GM23338 (cell line): Measurements from ENCODE around the gene IMMP2L. TPM values are rescaled to one million over a fixed set of nuclear protein-coding genes. Genes with fewer than 3 reads are reported as not detected.

Source experiments
- ATAC-seq: fragments of 200-7000 bp; cut with Tn5 transposase; 3 replicates; pipeline ENCODE4 v1.9.1; 2020
- DNase-seq: peaks from one replicate; pipeline ENCODE4 v3.0.0-alpha.2; 2015; ENCODE audit warnings: low spot score
- H2AFZ ChIP-seq: fragments of 200-600 bp; sonication (generic); 2 replicates; pipeline ENCODE4 v1.8.0; 2016; ENCODE audit warnings: antibody characterized with exemption, mild to moderate bottlenecking, moderate library complexity
- H3F3A ChIP-seq: fragments of 200-600 bp; sonication (generic); replicated peaks from 2 replicates; pipeline ENCODE4 v1.8.0; 2017; ENCODE audit warnings: antibody characterized with exemption, mixed run types, low read depth
- H3K27ac ChIP-seq: fragments of 200-600 bp; sonication (generic); 2 replicates; pipeline ENCODE4 v1.6.1; 2016; ENCODE audit warnings: low read depth
- H3K27me3 ChIP-seq: fragments of 200-600 bp; sonication (generic); 2 replicates; pipeline ENCODE4 v1.8.0; 2016; ENCODE audit warnings: mild to moderate bottlenecking, mixed run types, moderate library complexity; ENCODE audit not compliant: insufficient read depth
- H3K36me3 ChIP-seq: fragments of 200-600 bp; sonication (generic); 2 replicates; pipeline ENCODE4 v1.8.0; 2016; ENCODE audit warnings: mild to moderate bottlenecking; ENCODE audit not compliant: insufficient read depth
- H3K4me1 ChIP-seq: fragments of 200-600 bp; sonication (generic); 2 replicates; pipeline ENCODE4 v1.8.0; 2016; ENCODE audit warnings: mild to moderate bottlenecking, moderate library complexity; ENCODE audit not compliant: insufficient read depth
- H3K4me2 ChIP-seq: fragments of 200-600 bp; sonication (generic); 2 replicates; pipeline ENCODE4 v1.7.1; 2017; ENCODE audit warnings: mixed run types
- H3K4me3 ChIP-seq: fragments of 200-600 bp; sonication (generic); 2 replicates; pipeline ENCODE4 v1.6.1; 2016; ENCODE audit warnings: mixed run types
- H3K79me2 ChIP-seq: fragments of 200-600 bp; sonication (generic); replicated peaks from 2 replicates; pipeline ENCODE4 v1.8.0; 2017; ENCODE audit warnings: mild to moderate bottlenecking; ENCODE audit not compliant: insufficient read depth
- H3K9me2 ChIP-seq: fragments of 200-600 bp; sonication (generic); 2 replicates; pipeline ENCODE4 v1.8.0; 2017; ENCODE audit not compliant: insufficient read depth
- H4K20me1 ChIP-seq: fragments of 200-600 bp; sonication (generic); replicated peaks from 2 replicates; pipeline ENCODE4 v1.8.0; 2017; ENCODE audit warnings: mild to moderate bottlenecking; ENCODE audit not compliant: insufficient read depth
- H3K27ac Mint-ChIP-seq: 2 replicates; pipeline ENCODE4 v1.8.0; 2020; ENCODE audit warnings: inconsistent platforms, mild to moderate bottlenecking, moderate library complexity, mixed read lengths
- H3K27me3 Mint-ChIP-seq: 3 replicates; pipeline ENCODE4 v1.8.0; 2022; ENCODE audit warnings: low read depth, mild to moderate bottlenecking, moderate library complexity, mixed read lengths, inconsistent platforms; ENCODE audit not compliant: insufficient read depth, poor library complexity
- H3K36me3 Mint-ChIP-seq: 3 replicates; pipeline ENCODE4 v1.8.0; 2021; ENCODE audit warnings: low read depth, mild to moderate bottlenecking, inconsistent platforms, moderate library complexity, mixed read lengths
- H3K4me1 Mint-ChIP-seq: 3 replicates; pipeline ENCODE4 v1.8.0; 2020; ENCODE audit warnings: mild to moderate bottlenecking, inconsistent platforms, mixed read lengths
- H3K4me3 Mint-ChIP-seq: 3 replicates; pipeline ENCODE4 v1.8.0; 2021; ENCODE audit warnings: moderate library complexity, mild to moderate bottlenecking, inconsistent platforms, mixed read lengths
- H3K9me3 Mint-ChIP-seq: 3 replicates; pipeline ENCODE4 v1.8.0; 2020; ENCODE audit warnings: moderate library complexity, mild to moderate bottlenecking, inconsistent platforms, mixed read lengths
- EZH2 ChIP-seq: fragments of 200-600 bp; sonication (generic); IDR thresholded peaks from one replicate; pipeline ENCODE4 v1.8.0; 2017; ENCODE audit warnings: antibody characterized with exemption, mild to moderate bottlenecking, low read depth; ENCODE audit not compliant: unreplicated experiment
- EZH2phosphoT487 ChIP-seq: fragments of 200-600 bp; sonication (generic); IDR thresholded peaks from one replicate; pipeline ENCODE4 v1.8.1; 2018; ENCODE audit warnings: antibody characterized with exemption; ENCODE audit not compliant: unreplicated experiment
- JUNB ChIP-seq: IDR thresholded peaks from one replicate; pipeline ENCODE4 v1.6.1; 2016; ENCODE audit warnings: antibody characterized with exemption; ENCODE audit not compliant: unreplicated experiment
- STAT1 ChIP-seq: IDR thresholded peaks from one replicate; pipeline ENCODE4 v1.6.1; 2016; ENCODE audit warnings: antibody characterized with exemption; ENCODE audit not compliant: unreplicated experiment
- ZNF114 ChIP-seq: fragments of 250-450 bp; sonication (Bioruptor Pico); IDR thresholded peaks from 2 replicates; pipeline ENCODE4 v1.5.0; 2020; ENCODE audit warnings: mild to moderate bottlenecking, moderate library complexity
- ZNF331 ChIP-seq: fragments of 250-450 bp; sonication (Bioruptor Pico); IDR thresholded peaks from 2 replicates; pipeline ENCODE4 v1.5.0; 2020; ENCODE audit warnings: low read depth, mild to moderate bottlenecking, moderate library complexity
- polyA plus RNA-seq: library from polyadenylated mRNA; unstranded; fragments of >200 nt; fragmentation: Nextera tagmentation; extraction: Ambion mirVana; gene quantifications from 2 replicates; pipeline ENCODE4 v1.2.1, GENCODE V29; 2016
- total RNA-seq: library from RNA; depleted of rRNA; stranded (reverse); fragments of >200 nt; shearing (Covaris generic); gene quantifications from 2 replicates; pipeline ENCODE4 v1.2.3, GENCODE V29; 2014
- TF ChIP-seq, protein P1 (sequence below): IDR thresholded peaks from one replicate; pipeline ENCODE4 v1.6.1; 2018; ENCODE audit warnings: antibody characterized with exemption; ENCODE audit not compliant: unreplicated experiment
- TF ChIP-seq, protein P2 (sequence below), 2 experiments: fragments of 200-600 bp in 1 of 2; sonication (generic) in 1 of 2; conservative IDR thresholded peaks; 2 replicates each; pipeline versions ENCODE4 v1.5.1 to v1.6.1; 2016 to 2017; ENCODE audit warnings: antibody characterized with exemption in 2 of 2, low read depth in 2 of 2, mild to moderate bottlenecking in 2 of 2, moderate library complexity in 1 of 2
- TF ChIP-seq, protein P3 (sequence below): IDR thresholded peaks from 2 replicates; pipeline ENCODE4 v1.6.1; 2016; ENCODE audit warnings: antibody characterized with exemption

IMMP2L gene
- total and polyA plus RNA-seq, 2 experiments from 2014 or later, result 7.3 to 14.0 TPM

DNA sequence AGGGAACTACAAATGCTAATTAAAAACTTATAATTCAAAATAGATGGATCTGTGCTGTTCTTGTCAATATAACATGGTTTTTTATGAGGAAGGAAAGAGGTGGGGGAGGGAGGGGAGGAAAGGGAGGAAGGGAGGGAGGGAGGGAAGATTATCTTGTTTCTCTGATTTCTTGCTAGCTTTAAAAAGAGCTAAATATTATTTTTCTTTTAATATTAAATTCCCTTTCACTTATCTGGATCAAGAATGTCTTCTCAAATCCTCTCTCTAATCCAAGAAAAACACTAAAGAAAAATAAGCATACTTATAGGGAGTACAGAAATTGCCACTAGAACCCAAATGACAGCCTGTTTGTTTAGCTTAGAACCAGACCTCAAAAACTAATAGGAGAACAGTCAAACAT is 416.2 kb downstream of the IMMP2L start:
- H3K36me3 ChIP-seq, result no peaks in the 10 kb centered on the region
- TF ChIP-seq, protein P1, sequence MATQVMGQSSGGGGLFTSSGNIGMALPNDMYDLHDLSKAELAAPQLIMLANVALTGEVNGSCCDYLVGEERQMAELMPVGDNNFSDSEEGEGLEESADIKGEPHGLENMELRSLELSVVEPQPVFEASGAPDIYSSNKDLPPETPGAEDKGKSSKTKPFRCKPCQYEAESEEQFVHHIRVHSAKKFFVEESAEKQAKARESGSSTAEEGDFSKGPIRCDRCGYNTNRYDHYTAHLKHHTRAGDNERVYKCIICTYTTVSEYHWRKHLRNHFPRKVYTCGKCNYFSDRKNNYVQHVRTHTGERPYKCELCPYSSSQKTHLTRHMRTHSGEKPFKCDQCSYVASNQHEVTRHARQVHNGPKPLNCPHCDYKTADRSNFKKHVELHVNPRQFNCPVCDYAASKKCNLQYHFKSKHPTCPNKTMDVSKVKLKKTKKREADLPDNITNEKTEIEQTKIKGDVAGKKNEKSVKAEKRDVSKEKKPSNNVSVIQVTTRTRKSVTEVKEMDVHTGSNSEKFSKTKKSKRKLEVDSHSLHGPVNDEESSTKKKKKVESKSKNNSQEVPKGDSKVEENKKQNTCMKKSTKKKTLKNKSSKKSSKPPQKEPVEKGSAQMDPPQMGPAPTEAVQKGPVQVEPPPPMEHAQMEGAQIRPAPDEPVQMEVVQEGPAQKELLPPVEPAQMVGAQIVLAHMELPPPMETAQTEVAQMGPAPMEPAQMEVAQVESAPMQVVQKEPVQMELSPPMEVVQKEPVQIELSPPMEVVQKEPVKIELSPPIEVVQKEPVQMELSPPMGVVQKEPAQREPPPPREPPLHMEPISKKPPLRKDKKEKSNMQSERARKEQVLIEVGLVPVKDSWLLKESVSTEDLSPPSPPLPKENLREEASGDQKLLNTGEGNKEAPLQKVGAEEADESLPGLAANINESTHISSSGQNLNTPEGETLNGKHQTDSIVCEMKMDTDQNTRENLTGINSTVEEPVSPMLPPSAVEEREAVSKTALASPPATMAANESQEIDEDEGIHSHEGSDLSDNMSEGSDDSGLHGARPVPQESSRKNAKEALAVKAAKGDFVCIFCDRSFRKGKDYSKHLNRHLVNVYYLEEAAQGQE, result no peak
- TF ChIP-seq EZH2phosphoT487 (no peak), JUNB (no peak), STAT1 (no peak), ZNF331 (no peak), ZNF114 (CRISPR knock-in tag) (no peak), EZH2 (no peak)
- TF ChIP-seq, protein P2, sequence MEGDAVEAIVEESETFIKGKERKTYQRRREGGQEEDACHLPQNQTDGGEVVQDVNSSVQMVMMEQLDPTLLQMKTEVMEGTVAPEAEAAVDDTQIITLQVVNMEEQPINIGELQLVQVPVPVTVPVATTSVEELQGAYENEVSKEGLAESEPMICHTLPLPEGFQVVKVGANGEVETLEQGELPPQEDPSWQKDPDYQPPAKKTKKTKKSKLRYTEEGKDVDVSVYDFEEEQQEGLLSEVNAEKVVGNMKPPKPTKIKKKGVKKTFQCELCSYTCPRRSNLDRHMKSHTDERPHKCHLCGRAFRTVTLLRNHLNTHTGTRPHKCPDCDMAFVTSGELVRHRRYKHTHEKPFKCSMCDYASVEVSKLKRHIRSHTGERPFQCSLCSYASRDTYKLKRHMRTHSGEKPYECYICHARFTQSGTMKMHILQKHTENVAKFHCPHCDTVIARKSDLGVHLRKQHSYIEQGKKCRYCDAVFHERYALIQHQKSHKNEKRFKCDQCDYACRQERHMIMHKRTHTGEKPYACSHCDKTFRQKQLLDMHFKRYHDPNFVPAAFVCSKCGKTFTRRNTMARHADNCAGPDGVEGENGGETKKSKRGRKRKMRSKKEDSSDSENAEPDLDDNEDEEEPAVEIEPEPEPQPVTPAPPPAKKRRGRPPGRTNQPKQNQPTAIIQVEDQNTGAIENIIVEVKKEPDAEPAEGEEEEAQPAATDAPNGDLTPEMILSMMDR (conservative IDR thresholded peaks at IDR 0.05; ENCODE audit: low read depth in 2 of 2), result no peak
- TF ChIP-seq, protein P3, sequence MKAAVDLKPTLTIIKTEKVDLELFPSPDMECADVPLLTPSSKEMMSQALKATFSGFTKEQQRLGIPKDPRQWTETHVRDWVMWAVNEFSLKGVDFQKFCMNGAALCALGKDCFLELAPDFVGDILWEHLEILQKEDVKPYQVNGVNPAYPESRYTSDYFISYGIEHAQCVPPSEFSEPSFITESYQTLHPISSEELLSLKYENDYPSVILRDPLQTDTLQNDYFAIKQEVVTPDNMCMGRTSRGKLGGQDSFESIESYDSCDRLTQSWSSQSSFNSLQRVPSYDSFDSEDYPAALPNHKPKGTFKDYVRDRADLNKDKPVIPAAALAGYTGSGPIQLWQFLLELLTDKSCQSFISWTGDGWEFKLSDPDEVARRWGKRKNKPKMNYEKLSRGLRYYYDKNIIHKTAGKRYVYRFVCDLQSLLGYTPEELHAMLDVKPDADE, result no peak
- no peak overlapping the region for H3K27ac ChIP-seq
- DNase-seq (no peak), ATAC-seq (no peak)
- no peaks in the 10 kb centered on the region for H3K9me3 Mint-ChIP-seq
- no peak overlapping the region for H2AFZ ChIP-seq
- 0 out of 3 replicates have a peak, but pooled peaks cover 2% of the 10 kb centered on the region for H3K4me1 Mint-ChIP-seq
- H3K9me2 ChIP-seq, result no peaks in the 10 kb centered on the region
- no peak overlapping the region for H3K27ac Mint-ChIP-seq
- peaks cover 2% of the 10 kb centered on the region for H3K27me3 Mint-ChIP-seq
- no peaks in the 10 kb centered on the region for H3K27me3 ChIP-seq
- H3F3A ChIP-seq, result no peaks in the 10 kb centered on the region
- H4K20me1 ChIP-seq, result no peaks in the 10 kb centered on the region
- H3K4me3 ChIP-seq, result no peak overlapping the region
- no peak overlapping the region for H3K4me2 ChIP-seq
- no peak overlapping the region for H3K4me3 Mint-ChIP-seq
- no peaks in the 10 kb centered on the region for H3K79me2 ChIP-seq
- H3K4me1 ChIP-seq, result no peaks in the 10 kb centered on the region
- H3K36me3 Mint-ChIP-seq, result no peaks in the 10 kb centered on the region

DNA sequence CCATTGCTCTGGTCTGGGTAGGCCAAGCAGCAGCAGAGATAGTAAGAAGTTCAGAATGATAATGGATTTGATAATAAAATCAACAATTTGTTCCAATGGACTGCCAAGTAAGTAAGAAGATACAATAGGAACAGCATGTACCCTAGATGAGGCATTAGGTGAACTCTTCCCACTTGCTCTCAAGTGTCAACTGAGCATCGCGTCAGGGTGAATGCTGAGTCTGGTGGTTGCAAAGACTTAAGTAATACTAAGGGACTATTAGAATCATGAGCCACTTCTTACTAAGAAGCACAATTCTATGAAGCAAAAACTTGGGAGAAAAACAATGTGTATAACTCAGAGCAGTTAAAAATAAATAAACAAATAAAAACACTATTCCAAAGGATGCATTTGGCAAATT is 416.8 kb downstream of the IMMP2L start:
- Histone ChIP-seq H3F3A (no peaks in the 10 kb centered on the region), H3K27ac (no peak overlapping the region), H4K20me1 (no peaks in the 10 kb centered on the region), H3K4me1 (no peaks in the 10 kb centered on the region), H3K4me3 (no peak overlapping the region), H3K9me2 (no peaks in the 10 kb centered on the region), H3K36me3 (no peaks in the 10 kb centered on the region), H3K27me3 (no peaks in the 10 kb centered on the region), H3K79me2 (no peaks in the 10 kb centered on the region), H3K4me2 (no peak overlapping the region), H2AFZ (no peak overlapping the region)
- H3K4me3 Mint-ChIP-seq, result no peak overlapping the region
- TF ChIP-seq STAT1 (no peak), ZNF114 (CRISPR knock-in tag) (no peak)
- no peaks in the 10 kb centered on the region for H3K36me3 Mint-ChIP-seq
- H3K4me1 Mint-ChIP-seq, result 0 out of 3 replicates have a peak, but pooled peaks cover 2% of the 10 kb centered on the region
- DNase-seq (no peak), ATAC-seq (no peak)
- no peaks in the 10 kb centered on the region for H3K9me3 Mint-ChIP-seq
- peaks cover 2% of the 10 kb centered on the region for H3K27me3 Mint-ChIP-seq
- no peak overlapping the region for H3K27ac Mint-ChIP-seq
